ENCODE data around the gene PPARA. TPM values are rescaled to one million over a fixed set of nuclear protein-coding genes. Genes with fewer than 3 reads are reported as not detected.

PPARA gene
- total RNA-seq, 1 donor from 2014 or later = 1.8 TPM

DNA sequence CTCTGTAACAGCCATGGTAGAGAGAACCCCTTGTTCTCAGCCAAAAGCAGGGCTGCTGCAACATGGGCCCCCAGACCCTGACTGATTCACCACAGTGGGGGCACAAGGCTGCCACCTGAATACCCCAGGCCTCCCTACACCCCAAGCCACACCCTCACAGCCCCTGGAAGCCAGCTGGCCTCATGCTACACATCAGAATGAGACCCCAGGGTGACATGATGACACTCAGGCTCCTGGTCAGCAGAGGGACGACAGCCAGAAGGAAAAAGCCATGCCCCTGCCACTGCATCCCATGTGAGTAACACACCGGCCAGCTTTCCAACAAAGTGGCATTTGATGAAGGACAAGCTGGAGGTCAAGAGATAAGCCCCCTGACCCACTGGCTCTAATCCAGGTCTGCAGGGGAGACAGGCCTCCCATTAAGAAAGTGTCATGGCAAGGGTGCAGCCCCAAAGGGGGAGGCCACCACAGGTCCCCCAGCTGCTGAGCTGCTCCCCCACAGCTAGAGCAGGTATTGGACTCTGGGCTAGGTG lies 97.2 kb downstream of the PPARA start:
- TF ChIP-seq, protein P1, sequence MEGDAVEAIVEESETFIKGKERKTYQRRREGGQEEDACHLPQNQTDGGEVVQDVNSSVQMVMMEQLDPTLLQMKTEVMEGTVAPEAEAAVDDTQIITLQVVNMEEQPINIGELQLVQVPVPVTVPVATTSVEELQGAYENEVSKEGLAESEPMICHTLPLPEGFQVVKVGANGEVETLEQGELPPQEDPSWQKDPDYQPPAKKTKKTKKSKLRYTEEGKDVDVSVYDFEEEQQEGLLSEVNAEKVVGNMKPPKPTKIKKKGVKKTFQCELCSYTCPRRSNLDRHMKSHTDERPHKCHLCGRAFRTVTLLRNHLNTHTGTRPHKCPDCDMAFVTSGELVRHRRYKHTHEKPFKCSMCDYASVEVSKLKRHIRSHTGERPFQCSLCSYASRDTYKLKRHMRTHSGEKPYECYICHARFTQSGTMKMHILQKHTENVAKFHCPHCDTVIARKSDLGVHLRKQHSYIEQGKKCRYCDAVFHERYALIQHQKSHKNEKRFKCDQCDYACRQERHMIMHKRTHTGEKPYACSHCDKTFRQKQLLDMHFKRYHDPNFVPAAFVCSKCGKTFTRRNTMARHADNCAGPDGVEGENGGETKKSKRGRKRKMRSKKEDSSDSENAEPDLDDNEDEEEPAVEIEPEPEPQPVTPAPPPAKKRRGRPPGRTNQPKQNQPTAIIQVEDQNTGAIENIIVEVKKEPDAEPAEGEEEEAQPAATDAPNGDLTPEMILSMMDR (IDR thresholded peaks at IDR 0.05; ENCODE audit: partially characterized antibody, unreplicated experiment) = no peak
- Mint-ChIP-seq H3K27me3 (ENCODE audit: unreplicated experiment) (peaks cover 4% of the 10 kb centered on the region), H3K9me3 (ENCODE audit: unreplicated experiment) (peaks cover 2% of the 10 kb centered on the region), H3K4me1 (ENCODE audit: low read depth, unreplicated experiment) (no peaks in the 10 kb centered on the region), H3K4me3 (ENCODE audit: unreplicated experiment) (no peak overlapping the region), H3K36me3 (ENCODE audit: unreplicated experiment) (no peaks in the 10 kb centered on the region), H3K27ac (ENCODE audit: unreplicated experiment) (no peak overlapping the region)
- no peak for DNase-seq

DNA sequence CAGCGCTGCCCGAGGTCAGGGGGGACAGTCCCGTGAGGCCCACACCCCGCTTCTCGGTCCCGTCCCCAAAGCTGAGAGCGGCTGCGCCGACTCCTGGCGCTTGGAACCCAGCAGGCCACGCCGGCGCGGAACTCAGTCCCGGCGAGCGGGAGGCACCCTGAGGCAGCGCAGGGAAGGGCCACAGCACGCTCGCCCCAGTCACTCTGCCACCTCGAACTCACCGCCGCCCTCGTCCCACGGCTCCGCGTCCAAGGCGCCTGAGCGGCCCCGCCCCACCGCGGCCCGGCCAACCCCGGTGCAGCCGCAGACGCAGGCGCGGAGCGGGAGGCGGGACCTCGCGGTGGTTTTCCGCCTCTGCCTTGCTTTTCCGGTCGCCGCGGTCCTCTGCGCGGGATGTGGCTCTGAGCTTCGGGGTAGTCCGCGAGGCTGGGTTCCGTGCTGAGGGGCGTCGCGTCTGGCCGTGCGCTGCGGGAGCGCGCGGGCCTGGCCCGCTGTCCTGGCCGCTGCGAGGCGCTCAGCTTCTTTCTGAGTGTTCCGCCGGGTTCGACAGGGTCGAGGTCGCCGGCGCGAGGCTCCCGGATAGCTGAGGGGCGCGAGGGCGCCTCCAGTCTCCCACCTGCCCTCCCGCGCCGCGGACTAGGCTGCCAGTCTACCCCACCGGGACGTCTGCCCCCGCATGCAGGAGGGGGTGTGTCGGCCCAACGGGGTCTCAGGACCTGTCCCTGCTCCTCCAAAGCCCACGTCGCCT lies 99.9 kb downstream of the PPARA start, which contains the start of gene CDPF1:
Gene CDPF1, minus strand, starts transcription at position 259 of the 748 bp plus-strand sequence. CDS start 2,009 bp downstream, outside the sequence.
- DNase-seq = peak; percentile 93
- Mint-ChIP-seq H3K27ac (ENCODE audit: unreplicated experiment) (peak within 1 kb of the TSS; percentile 48), H3K27me3 (ENCODE audit: unreplicated experiment) (peaks cover 7% of the 10 kb centered on the region), H3K36me3 (ENCODE audit: unreplicated experiment) (no peaks in the 10 kb centered on the region), H3K9me3 (ENCODE audit: unreplicated experiment) (peaks cover 2% of the 10 kb centered on the region), H3K4me1 (ENCODE audit: low read depth, unreplicated experiment) (no peaks in the 10 kb centered on the region), H3K4me3 (ENCODE audit: unreplicated experiment) (peak within 1 kb of the TSS; percentile 85)
- TF ChIP-seq, protein P1 (IDR thresholded peaks at IDR 0.05; ENCODE audit: partially characterized antibody, unreplicated experiment) = no peak

DNA sequence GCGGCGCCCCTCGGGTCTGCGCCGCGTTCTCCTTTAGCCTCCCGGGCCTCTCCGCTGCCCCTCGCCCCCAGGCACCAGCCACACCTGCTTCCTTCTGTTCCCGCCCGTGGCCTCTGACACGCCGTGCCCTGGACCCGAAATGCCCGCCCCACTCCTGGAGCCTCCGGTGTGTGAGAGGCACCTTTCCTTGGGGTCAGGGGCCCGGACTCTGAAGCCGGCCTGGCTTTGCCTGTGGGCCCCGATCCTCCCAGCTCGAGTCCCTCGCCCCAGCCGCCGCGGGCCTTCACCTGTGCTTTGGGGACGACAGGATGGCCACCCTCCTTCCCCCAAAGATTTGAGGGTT lies 100.4 kb downstream of the PPARA start:
- peaks cover 7% of the 10 kb centered on the region for H3K27me3 Mint-ChIP-seq (ENCODE audit: unreplicated experiment)
- peak overlapping the region; percentile 48 for H3K27ac Mint-ChIP-seq (ENCODE audit: unreplicated experiment)
- H3K4me1 Mint-ChIP-seq (ENCODE audit: low read depth, unreplicated experiment) = no peaks in the 10 kb centered on the region
- H3K4me3 Mint-ChIP-seq (ENCODE audit: unreplicated experiment) = peak overlapping the region; percentile 85
- peaks cover 2% of the 10 kb centered on the region for H3K9me3 Mint-ChIP-seq (ENCODE audit: unreplicated experiment)
- DNase-seq = no peak
- no peaks in the 10 kb centered on the region for H3K36me3 Mint-ChIP-seq (ENCODE audit: unreplicated experiment)
- TF ChIP-seq, protein P1 (IDR thresholded peaks at IDR 0.05; ENCODE audit: partially characterized antibody, unreplicated experiment) = no peak

DNA sequence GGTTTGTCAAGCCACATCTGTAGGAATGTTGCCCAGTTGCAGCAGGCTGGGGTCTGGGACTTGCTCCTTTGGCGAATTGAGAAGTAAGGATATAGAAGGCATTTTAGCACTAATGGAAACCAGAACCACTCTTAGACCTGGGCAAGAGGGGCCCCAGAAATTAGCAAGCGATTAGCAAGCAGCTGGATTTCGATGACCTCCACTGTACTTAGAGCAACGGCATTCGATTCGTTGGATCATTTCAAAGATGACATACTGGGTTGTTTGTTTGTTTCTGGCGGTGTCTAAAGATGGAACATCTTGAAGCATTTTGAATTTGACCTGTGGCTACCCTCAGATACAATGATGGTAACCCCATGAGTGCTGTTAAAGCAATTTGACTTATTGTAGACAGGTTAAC lies 100.9 kb downstream of the PPARA start:
- H3K9me3 Mint-ChIP-seq (ENCODE audit: unreplicated experiment) = peaks cover 2% of the 10 kb centered on the region
- no peaks in the 10 kb centered on the region for H3K4me1 Mint-ChIP-seq (ENCODE audit: low read depth, unreplicated experiment)
- peaks cover under 1% of the 10 kb centered on the region for H3K36me3 Mint-ChIP-seq (ENCODE audit: unreplicated experiment)
- no peak for DNase-seq
- TF ChIP-seq, protein P1 (IDR thresholded peaks at IDR 0.05; ENCODE audit: partially characterized antibody, unreplicated experiment) = no peak
- peak overlapping the region; percentile 85 for H3K4me3 Mint-ChIP-seq (ENCODE audit: unreplicated experiment)
- H3K27ac Mint-ChIP-seq (ENCODE audit: unreplicated experiment) = no peak overlapping the region
- H3K27me3 Mint-ChIP-seq (ENCODE audit: unreplicated experiment) = peaks cover 7% of the 10 kb centered on the region

DNA sequence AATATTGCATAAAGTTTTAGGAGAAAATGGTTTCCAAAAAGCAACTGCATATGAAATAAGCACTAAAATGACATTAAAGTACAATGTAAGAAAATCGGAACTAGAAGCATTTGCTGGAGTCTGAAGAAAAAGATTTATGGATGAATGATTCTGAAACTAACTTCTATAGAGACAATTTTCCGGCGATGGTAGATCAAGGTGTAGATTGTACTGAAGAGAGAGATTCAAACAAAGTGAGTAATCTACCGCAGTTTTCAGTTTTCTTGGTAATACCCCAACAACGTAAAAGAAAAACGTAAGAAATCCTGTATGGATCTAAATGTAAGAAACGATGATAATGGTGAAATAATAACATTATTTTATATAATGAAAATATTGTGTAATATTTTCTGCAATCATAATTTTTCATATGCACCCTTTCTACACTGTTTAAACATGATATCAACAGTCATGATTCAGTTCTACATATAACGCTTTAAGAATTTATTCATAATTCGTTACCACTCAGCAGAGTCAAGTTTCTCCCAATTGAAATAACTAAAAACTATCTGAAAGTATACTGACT lies 101.6 kb downstream of the PPARA start:
- Mint-ChIP-seq H3K36me3 (ENCODE audit: unreplicated experiment) (peaks cover 7% of the 10 kb centered on the region), H3K27me3 (ENCODE audit: unreplicated experiment) (peaks cover 7% of the 10 kb centered on the region), H3K4me3 (ENCODE audit: unreplicated experiment) (no peak overlapping the region), H3K27ac (ENCODE audit: unreplicated experiment) (no peak overlapping the region), H3K4me1 (ENCODE audit: low read depth, unreplicated experiment) (no peaks in the 10 kb centered on the region), H3K9me3 (ENCODE audit: unreplicated experiment) (peaks cover 2% of the 10 kb centered on the region)
- TF ChIP-seq, protein P1 (IDR thresholded peaks at IDR 0.05; ENCODE audit: partially characterized antibody, unreplicated experiment) = no peak
- DNase-seq = no peak
